ENCODE data around the gene MICAL2.

GRCh38 chr11:12233602-12233925, 123.2 kb downstream of the MICAL2 start:
- no peak for TF ChIP-seq CHD4 (IDR thresholded peaks at IDR 0.05)
- TF ChIP-seq RFX5 (IDR thresholded peaks at IDR 0.05; ENCODE audit: low read depth, low read length), result no peak
- no peak for TF ChIP-seq RBBP5 (conservative IDR thresholded peaks at IDR 0.05)
- no peak for TF ChIP-seq RAD51 (IDR thresholded peaks at IDR 0.05)
- no peak for TF ChIP-seq BACH1 (IDR thresholded peaks at IDR 0.05; ENCODE audit: borderline replicate concordance)
